Activated CD4-positive, alpha-beta T cell treated with anti-CD3 and anti-CD28 coated beads for 36 hours (primary cell): ENCODE measurements around the gene UBE2O. TPM values are rescaled to one million over a fixed set of nuclear protein-coding genes. Genes with fewer than 3 reads are reported as not detected.

Experiments
- ATAC-seq: fragments of 200-7000 bp; cut with Tn5 transposase; one replicate; pipeline ENCODE4 v1.10.0; 2021; ENCODE audit warnings: mild to moderate bottlenecking, moderate library complexity
- CTCF ChIA-PET: fragments of 350-600 bp; sonication (Branson Sonifier 250); formaldehyde crosslinking; loops from one replicate; lab custom pipeline; 2021; ENCODE audit warnings: antibody characterized with exemption; lab: Charles Lee
- POLR2A ChIA-PET: fragments of 350-600 bp; sonication (Branson Sonifier 250); formaldehyde crosslinking; loops from one replicate; lab custom pipeline; 2021; ENCODE audit warnings: antibody characterized with exemption, inconsistent platforms; lab: Charles Lee
- DNase-seq: peaks from one replicate; pipeline ENCODE4 v3.0.0-alpha.2; 2020
- H3K27ac Mint-ChIP-seq: one replicate; pipeline ENCODE4 v1.8.0; 2021; ENCODE audit warnings: mixed read lengths
- H3K27me3 Mint-ChIP-seq: one replicate; pipeline ENCODE4 v1.8.0; 2021; ENCODE audit warnings: mixed read lengths
- H3K36me3 Mint-ChIP-seq: one replicate; pipeline ENCODE4 v1.8.0; 2021; ENCODE audit warnings: low read depth, mixed read lengths
- H3K4me1 Mint-ChIP-seq: one replicate; pipeline ENCODE4 v1.8.0; 2021; ENCODE audit warnings: mixed read lengths
- H3K4me3 Mint-ChIP-seq: one replicate; pipeline ENCODE4 v1.8.0; 2021; ENCODE audit warnings: mild to moderate bottlenecking, moderate library complexity, mixed read lengths
- H3K9me3 Mint-ChIP-seq: one replicate; pipeline ENCODE4 v1.8.0; 2021; ENCODE audit warnings: low read depth, mixed read lengths
- intact Hi-C, 2 experiments: fragments of 100-400 bp; cut with DNase I in 1 of 2; cut with micrococcal nuclease in 1 of 2; formaldehyde crosslinking; loops; one replicate each; pipeline versions ENCODE4 v1.14.2 to v1.15.1; 2022 to 2024; cut with DNase I, micrococcal nuclease
- total RNA-seq, 2 experiments: library from RNA; stranded (reverse); gene quantifications; one replicate each; pipeline ENCODE4 v1.2.3, GENCODE V29; 2021

The UBE2O gene
- total RNA-seq, 2 experiments from 2014 or later, result 28.1 to 30.7 TPM

- H3K9me3 Mint-ChIP-seq, result no peaks in the 10 kb centered on the region
- peaks cover 48% of the 10 kb centered on the region for H3K4me1 Mint-ChIP-seq
- no peak overlapping the region for H3K4me3 Mint-ChIP-seq
- no peak overlapping the region for H3K27ac Mint-ChIP-seq
- DNase-seq, result no peak
- no peak for ATAC-seq
- CTCF ChIA-PET, result interaction anchor here (0.7 to 1.5 kb wide), 2 partner anchors 11 to 249 kb away, joined by 3 to 4 read pairs; no protein-coding TSS in a partner anchor
- peaks cover 2% of the 10 kb centered on the region for H3K36me3 Mint-ChIP-seq
- POLR2A ChIA-PET, result no interaction called here
- intact Hi-C loops, result no loop called here
- no peaks in the 10 kb centered on the region for H3K27me3 Mint-ChIP-seq
Measured at GRCh38 chr17:76496464-76496863, 43.5 kb upstream of the UBE2O start.

- Mint-ChIP-seq H3K4me1 (peaks cover 48% of the 10 kb centered on the region), H3K4me3 (no peak overlapping the region), H3K36me3 (peaks cover 2% of the 10 kb centered on the region), H3K9me3 (no peaks in the 10 kb centered on the region), H3K27me3 (no peaks in the 10 kb centered on the region), H3K27ac (no peak overlapping the region)
- CTCF ChIA-PET, result interaction anchor here (0.7 to 1.5 kb wide), 2 partner anchors 11 to 249 kb away, joined by 3 to 4 read pairs; no protein-coding TSS in a partner anchor
- DNase-seq (no peak), ATAC-seq (no peak)
- intact Hi-C loops, result no loop called here
- POLR2A ChIA-PET, result no interaction called here
Measured at GRCh38 chr17:76495663-76496400, 42.9 kb upstream of the UBE2O start.

GRCh38 chr17:76493505-76494167, 40.7 kb upstream of the UBE2O start:
- DNase-seq (peak; percentile 35), ATAC-seq (peak; percentile 10)
- Mint-ChIP-seq H3K4me3 (peak overlapping the region; percentile 48), H3K27me3 (no peaks in the 10 kb centered on the region), H3K27ac (peak overlapping the region; percentile 81), H3K9me3 (no peaks in the 10 kb centered on the region), H3K4me1 (peaks cover 37% of the 10 kb centered on the region), H3K36me3 (peaks cover 2% of the 10 kb centered on the region)
- ChIA-PET CTCF (interaction anchor here (0.5 to 2.7 kb wide), 12 partner anchors 8 to 891 kb away, joined by 3 to 14 read pairs (median 6); partner anchors contain the start of gene AANAT), POLR2A (interaction anchor here (0.6 to 1.1 kb wide), 2 partner anchors 14 to 1437 kb away, joined by 3 to 4 read pairs; no protein-coding TSS in a partner anchor)
- intact Hi-C loops, result loop anchor here in 1 of 2 experiments (1.0 kb wide), 1 partner anchor 8 kb away; the partner anchor contains the start of gene RHBDF2

GRCh38 chr17:76492989-76493501, 40.1 kb upstream of the UBE2O start:
- Mint-ChIP-seq H3K27ac (peak overlapping the region; percentile 81), H3K9me3 (no peaks in the 10 kb centered on the region), H3K4me3 (peak overlapping the region; percentile 48), H3K4me1 (peaks cover 34% of the 10 kb centered on the region), H3K36me3 (peaks cover 2% of the 10 kb centered on the region), H3K27me3 (no peaks in the 10 kb centered on the region)
- DNase-seq (peak; percentile 78), ATAC-seq (peak; percentile 80)
- intact Hi-C loops, result loop anchor here in 1 of 2 experiments (1.0 kb wide), 1 partner anchor 8 kb away; the partner anchor contains the start of gene RHBDF2
- CTCF ChIA-PET, result interaction anchor here (0.7 to 2.7 kb wide), 12 partner anchors 9 to 891 kb away, joined by 3 to 14 read pairs (median 6); partner anchors contain the start of gene AANAT
- POLR2A ChIA-PET, result interaction anchor here (0.6 to 1.1 kb wide), 2 partner anchors 14 to 64 kb away, joined by 3 read pairs; no protein-coding TSS in a partner anchor

- CTCF ChIA-PET, result interaction anchor here (0.6 to 2.7 kb wide), 15 partner anchors 7 to 132 kb away, joined by 3 to 14 read pairs (median 6); partner anchors contain the start of genes AANAT and UBE2O
- ATAC-seq, result peak; percentile 47
- intact Hi-C loops, result no loop called here
Measured at GRCh38 chr17:76492123-76492988, 39.4 kb upstream of the UBE2O start.

GRCh38 chr17:76491271-76492122, 38.5 kb upstream of the UBE2O start:
- Mint-ChIP-seq H3K4me3 (no peak overlapping the region), H3K36me3 (peaks cover 3% of the 10 kb centered on the region), H3K9me3 (no peaks in the 10 kb centered on the region), H3K27ac (peak overlapping the region; percentile 78), H3K27me3 (no peaks in the 10 kb centered on the region), H3K4me1 (peaks cover 27% of the 10 kb centered on the region)
- ChIA-PET CTCF (interaction anchor here (0.8 to 1.5 kb wide), 6 partner anchors 8 to 475 kb away, joined by 3 to 6 read pairs (median 5); partner anchors contain the start of gene UBE2O), POLR2A (no interaction called here)
- ATAC-seq (no peak), DNase-seq (no peak)
- intact Hi-C loops, result no loop called here

More at GRCh38 chr17:76492123-76492988, 39.4 kb upstream of the UBE2O start:
- H3K36me3 Mint-ChIP-seq, result peaks cover 6% of the 10 kb centered on the region
- H3K27me3 Mint-ChIP-seq, result no peaks in the 10 kb centered on the region
- H3K9me3 Mint-ChIP-seq, result no peaks in the 10 kb centered on the region
- POLR2A ChIA-PET, result interaction anchor here (0.6 to 1.1 kb wide), 2 partner anchors 15 to 65 kb away, joined by 3 read pairs; no protein-coding TSS in a partner anchor
- peak overlapping the region; percentile 81 for H3K27ac Mint-ChIP-seq
- DNase-seq, result peak; percentile 52
- peak overlapping the region; percentile 48 for H3K4me3 Mint-ChIP-seq
- peaks cover 31% of the 10 kb centered on the region for H3K4me1 Mint-ChIP-seq

- no peak for ATAC-seq
- Mint-ChIP-seq H3K4me3 (no peak overlapping the region), H3K4me1 (peaks cover 27% of the 10 kb centered on the region), H3K9me3 (no peaks in the 10 kb centered on the region), H3K27ac (no peak overlapping the region), H3K27me3 (no peaks in the 10 kb centered on the region), H3K36me3 (peaks cover 6% of the 10 kb centered on the region)
- POLR2A ChIA-PET, result no interaction called here
- intact Hi-C loops, result no loop called here
- CTCF ChIA-PET, result interaction anchor here (0.8 to 1.4 kb wide), 2 partner anchors 12 to 23 kb away, joined by 3 to 4 read pairs; partner anchors contain the start of gene AANAT
- no peak for DNase-seq
Measured at GRCh38 chr17:76490112-76490710, 37.3 kb upstream of the UBE2O start.

GRCh38 chr17:76487451-76488192, 34.7 kb upstream of the UBE2O start:
- no peaks in the 10 kb centered on the region for H3K27me3 Mint-ChIP-seq
- peaks cover 6% of the 10 kb centered on the region for H3K36me3 Mint-ChIP-seq
- H3K4me1 Mint-ChIP-seq, result peaks cover 13% of the 10 kb centered on the region
- ATAC-seq (no peak), DNase-seq (no peak)
- POLR2A ChIA-PET, result no interaction called here
- intact Hi-C loops, result no loop called here
- no peaks in the 10 kb centered on the region for H3K9me3 Mint-ChIP-seq
- CTCF ChIA-PET, result interaction anchor here (0.6 kb wide), 1 partner anchor 11 kb away, joined by 4 read pairs; no protein-coding TSS in a partner anchor
- H3K27ac Mint-ChIP-seq, result no peak overlapping the region
- H3K4me3 Mint-ChIP-seq, result no peak overlapping the region

GRCh38 chr17:76485569-76485968, 32.6 kb upstream of the UBE2O start:
- ChIA-PET POLR2A (no interaction called here), CTCF (interaction anchor here (0.6 to 0.9 kb wide), 2 partner anchors 20 to 140 kb away, joined by 3 read pairs; no protein-coding TSS in a partner anchor)
- no peaks in the 10 kb centered on the region for H3K27me3 Mint-ChIP-seq
- peaks cover 6% of the 10 kb centered on the region for H3K36me3 Mint-ChIP-seq
- ATAC-seq (no peak), DNase-seq (no peak)
- H3K27ac Mint-ChIP-seq, result no peak overlapping the region
- no peaks in the 10 kb centered on the region for H3K9me3 Mint-ChIP-seq
- intact Hi-C loops, result no loop called here
- no peak overlapping the region for H3K4me3 Mint-ChIP-seq
- H3K4me1 Mint-ChIP-seq, result no peaks in the 10 kb centered on the region
